ENCODE measurements around the gene NAT10.

DNA sequence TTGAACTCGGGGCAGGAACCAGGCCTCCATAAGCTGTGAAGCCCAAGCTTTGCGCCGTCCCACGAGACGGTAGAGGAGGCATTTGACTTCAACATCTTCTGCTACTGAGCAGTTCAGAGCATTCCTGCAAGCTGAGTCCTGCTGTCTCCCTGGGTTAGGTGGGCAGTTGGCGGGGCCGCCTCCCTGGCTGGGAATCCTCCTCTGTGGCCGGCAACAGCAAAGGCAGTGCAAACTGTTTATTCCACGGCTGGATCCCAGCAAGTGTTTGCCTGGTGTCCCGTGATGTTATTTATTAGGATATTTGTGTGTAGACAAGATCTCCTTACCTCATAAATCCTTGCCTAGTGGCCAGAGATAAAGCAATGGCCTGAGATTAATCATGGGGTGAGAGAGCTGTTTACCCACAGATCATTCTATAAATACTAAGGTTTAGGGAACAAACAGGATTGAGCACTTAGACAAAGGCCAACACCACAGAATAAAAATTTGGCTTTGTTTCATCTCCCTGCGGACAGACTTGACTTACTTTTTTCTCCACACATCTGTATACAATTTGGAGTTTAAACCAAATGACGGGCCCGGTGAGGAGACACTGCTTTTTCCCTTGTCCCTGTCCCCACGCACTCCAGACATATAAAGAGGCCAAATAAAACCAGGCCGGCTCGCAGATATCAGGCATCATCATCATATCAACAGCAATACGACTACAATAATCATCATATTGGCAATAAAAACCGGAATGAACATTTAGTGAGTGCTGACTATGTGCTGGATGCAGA lies 63.4 kb downstream of the NAT10 start:
- TF ChIP-seq EZH2 (IDR thresholded peaks at IDR 0.05; ENCODE audit: insufficient read depth, poor library complexity, severe bottlenecking), result no peak
- no peak for TF ChIP-seq EZH2phosphoT487 (IDR thresholded peaks at IDR 0.05; ENCODE audit: insufficient read depth, low read depth)
